ENCODE data around the gene ID3.

The ID3 gene

GRCh38 chr1:23554481-23555269, 4.6 kb downstream of the ID3 start (continued):
- TF ChIP-seq ZNF248 (tag by site-specific recombination; IDR thresholded peaks at IDR 0.05) (no peak), ZNF555 (tag by site-specific recombination; conservative IDR thresholded peaks at IDR 0.05) (no peak), ZSCAN23 (tag by site-specific recombination; IDR thresholded peaks at IDR 0.05) (no peak), BCL6B (tag by site-specific recombination; IDR thresholded peaks at IDR 0.05) (no peak), ZSCAN16 (tag by site-specific recombination; IDR thresholded peaks at IDR 0.05) (no peak), YY2 (tag by site-specific recombination; IDR thresholded peaks at IDR 0.05) (no peak), ELK4 (IDR thresholded peaks at IDR 0.05; ENCODE audit: borderline replicate concordance, low read depth, low read length) (no peak), ZNF701 (tag by site-specific recombination; IDR thresholded peaks at IDR 0.05) (no peak), ZNF580 (tag by site-specific recombination; IDR thresholded peaks at IDR 0.05) (no peak), ZNF214 (tag by site-specific recombination; IDR thresholded peaks at IDR 0.05; ENCODE audit: borderline replicate concordance) (no peak), ZNF488 (tag by site-specific recombination; IDR thresholded peaks at IDR 0.05) (no peak), SCRT1 (tag by site-specific recombination; IDR thresholded peaks at IDR 0.05; ENCODE audit: borderline replicate concordance) (no peak), OSR2 (tag by site-specific recombination; IDR thresholded peaks at IDR 0.05) (no peak), ZNF239 (tag by site-specific recombination; IDR thresholded peaks at IDR 0.05) (no peak), ZSCAN5A (tag by site-specific recombination; IDR thresholded peaks at IDR 0.05) (no peak), PRDM1 (tag by site-specific recombination; IDR thresholded peaks at IDR 0.05) (no peak), SP3 (tag by site-specific recombination; IDR thresholded peaks at IDR 0.05) (0 out of 2 replicates have a peak, but pooled peaks have one; percentile 34), ZNF664 (tag by site-specific recombination; IDR thresholded peaks at IDR 0.05) (no peak), ZNF202 (tag by site-specific recombination; IDR thresholded peaks at IDR 0.05; ENCODE audit: borderline replicate concordance) (no peak), ZNF510 (tag by site-specific recombination; IDR thresholded peaks at IDR 0.05; ENCODE audit: insufficient replicate concordance) (no peak), ZBTB7A (tag by site-specific recombination; IDR thresholded peaks at IDR 0.05; ENCODE audit: low read depth) (no peak), ZBTB1 (tag by site-specific recombination; IDR thresholded peaks at IDR 0.05) (no peak), ZNF76 (tag by site-specific recombination; IDR thresholded peaks at IDR 0.05; ENCODE audit: borderline replicate concordance, low read depth) (0 out of 2 replicates have a peak, but pooled peaks have one; percentile 23), GLI4 (tag by site-specific recombination; IDR thresholded peaks at IDR 0.05) (no peak), ZNF776 (tag by site-specific recombination; IDR thresholded peaks at IDR 0.05; ENCODE audit: borderline replicate concordance) (no peak), FEZF1 (tag by site-specific recombination; IDR thresholded peaks at IDR 0.05) (no peak), ZSCAN18 (tag by site-specific recombination; IDR thresholded peaks at IDR 0.05) (no peak), ZNF473 (tag by site-specific recombination; IDR thresholded peaks at IDR 0.05) (no peak), ZNF692 (tag by site-specific recombination; IDR thresholded peaks at IDR 0.05) (peak; percentile 45; the same call in 1 of the 2 replicates), ZNF521 (tag by site-specific recombination; IDR thresholded peaks at IDR 0.05) (no peak)

All from HEK293 (cell line).